NCI-H187 treated with DMSO at 0.1 percent for 48 hours (cell line): ENCODE measurements around the gene DLGAP5.

Experiments used
- DNase-seq: peaks from one replicate; lab custom pipeline; 2025; lab: John Stamatoyannopoulos, UW

Gene DLGAP5

GRCh38 chr14:55191203-55192053 lies at the start of gene DLGAP5:
Gene DLGAP5, minus strand, starts transcription at chr14:55191585. Its CDS starts 2,406 bp downstream, at chr14:55189179.
- DNase-seq: peak; percentile 99

GRCh38 chr14:55240526-55241178 lies 49.3 kb upstream of the DLGAP5 start:
- DNase-seq: no peak

- no peak for DNase-seq
Measured at GRCh38 chr14:55239320-55239719, 47.9 kb upstream of the DLGAP5 start.

- no peak for DNase-seq
Measured at GRCh38 chr14:55238019-55238680, 46.8 kb upstream of the DLGAP5 start.

GRCh38 chr14:55233591-55233990 lies 42.2 kb upstream of the DLGAP5 start:
- DNase-seq: no peak

- no peak for DNase-seq
Measured at GRCh38 chr14:55228261-55228660, 36.9 kb upstream of the DLGAP5 start.

- no peak for DNase-seq
Measured at GRCh38 chr14:55223364-55223763, 32.0 kb upstream of the DLGAP5 start.

GRCh38 chr14:55221968-55222367 lies 30.6 kb upstream of the DLGAP5 start:
- no peak for DNase-seq

GRCh38 chr14:55221186-55221585 lies 29.8 kb upstream of the DLGAP5 start:
- DNase-seq: no peak

GRCh38 chr14:55220230-55220629 lies 28.8 kb upstream of the DLGAP5 start:
- no peak for DNase-seq

- no peak for DNase-seq
Measured at GRCh38 chr14:55212634-55213033, 21.2 kb upstream of the DLGAP5 start.

GRCh38 chr14:55207832-55208231 lies 16.4 kb upstream of the DLGAP5 start:
- no peak for DNase-seq

- DNase-seq: no peak
Measured at GRCh38 chr14:55206175-55206693, 14.8 kb upstream of the DLGAP5 start.

GRCh38 chr14:55201219-55202101 lies 10.1 kb upstream of the DLGAP5 start:
- no peak for DNase-seq

GRCh38 chr14:55200651-55201050 lies 9.3 kb upstream of the DLGAP5 start:
- no peak for DNase-seq

GRCh38 chr14:55198749-55199148 lies 7.4 kb upstream of the DLGAP5 start:
- DNase-seq: no peak

GRCh38 chr14:55194656-55195355 lies 3.4 kb upstream of the DLGAP5 start:
- DNase-seq: no peak

- DNase-seq: no peak
Measured at GRCh38 chr14:55192054-55192621, 753 bp upstream of the DLGAP5 start.

- no peak for DNase-seq
Measured at GRCh38 chr14:55190906-55191202, 531 bp downstream of the DLGAP5 start.

GRCh38 chr14:55188686-55189295 lies 2.6 kb downstream of the DLGAP5 start:
- no peak for DNase-seq
